ENCODE data around the gene ARMC10.
A peak's percentile ranks its signal among the peaks of the same experiment; 100 is the strongest.

DNA sequence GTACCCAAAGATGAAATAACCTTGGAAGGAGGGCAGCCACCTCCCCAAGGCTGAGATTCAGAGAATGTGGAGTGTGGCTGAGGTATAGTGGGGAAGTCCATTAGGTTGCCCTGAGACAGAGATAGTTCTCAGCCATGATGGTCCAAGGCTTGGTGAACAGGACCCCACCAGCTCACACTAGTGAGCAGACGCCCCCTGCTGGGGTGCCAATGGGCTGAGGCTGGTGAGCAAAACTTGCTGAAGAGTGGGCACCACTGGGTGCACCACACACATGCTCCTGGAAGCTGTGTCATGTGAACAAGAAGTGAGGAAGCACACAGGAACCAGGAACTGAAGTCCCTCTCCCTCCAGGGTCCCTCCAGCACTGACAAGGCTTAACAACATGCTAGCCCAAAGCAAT is 9.3 kb upstream of the ARMC10 start:
- peak; percentile 79 for TF ChIP-seq CTCF (conservative IDR thresholded peaks at IDR 0.05; ENCODE audit: low read length)
- TF ChIP-seq EZH2phosphoT487 (IDR thresholded peaks at IDR 0.05; ENCODE audit: borderline replicate concordance, low read depth, low read length), result no peak
